Fibroblast of lung (primary cell): ENCODE measurements around the gene CLIP2. TPM values are rescaled to one million over a fixed set of nuclear protein-coding genes. Genes with fewer than 3 reads are reported as not detected.
"Not testable (repeated sequence)": the region's sequence is repeated elsewhere in the genome, so short reads cannot be mapped to it uniquely, and the experiment has no call there.

Source experiments
- DNase-seq, 2 donors: peaks; one replicate each; pipeline versions ENCODE4 v3.0.0 to v3.0.0-alpha.2; 2010; ENCODE audit warnings: low read depth in 2 of 2
- H2AFZ ChIP-seq: 2 replicates; pipeline ENCODE4 v1.5.1; 2012; ENCODE audit warnings: low read length, control low read depth, inconsistent platforms
- H3K27ac ChIP-seq: 2 replicates; pipeline ENCODE4 v1.5.1; 2011; ENCODE audit warnings: low read length, control low read depth; ENCODE audit not compliant: insufficient read depth
- H3K27me3 ChIP-seq: 2 replicates; pipeline ENCODE4 v1.5.1; 2011; ENCODE audit warnings: mild to moderate bottlenecking, low read length; ENCODE audit not compliant: control insufficient read depth, insufficient read depth
- H3K36me3 ChIP-seq: 2 replicates; pipeline ENCODE4 v1.5.1; 2011; ENCODE audit warnings: low read length; ENCODE audit not compliant: control insufficient read depth, insufficient read depth
- H3K4me1 ChIP-seq: 2 replicates; pipeline ENCODE4 v1.5.1; 2011; ENCODE audit warnings: low read length; ENCODE audit not compliant: control insufficient read depth, insufficient read depth; ENCODE audit errors: extremely low read depth
- H3K4me2 ChIP-seq: 2 replicates; pipeline ENCODE4 v1.5.1; 2011; ENCODE audit warnings: low read length, control low read depth; ENCODE audit not compliant: insufficient read depth; ENCODE audit errors: extremely low read depth
- H3K4me3 ChIP-seq, 4 experiments: fragments of 200-600 bp in 1 of 4; sonication (generic) in 1 of 4; replicated peaks in 1 of 4; 2 replicates each; pipeline ENCODE4 v1.5.1; 2011 to 2016; ENCODE audit warnings: low read length in 4 of 4, low read depth in 3 of 4, mild to moderate bottlenecking in 3 of 4, control low read depth in 2 of 4, inconsistent platforms in 1 of 4, mixed read lengths in 1 of 4; ENCODE audit not compliant: insufficient read depth in 1 of 4; ENCODE audit errors: control extremely low read depth in 1 of 4
- H3K79me2 ChIP-seq: 2 replicates; pipeline ENCODE4 v1.5.1; 2012; ENCODE audit warnings: mild to moderate bottlenecking, low read length, inconsistent platforms; ENCODE audit not compliant: control insufficient read depth, insufficient read depth
- H3K9ac ChIP-seq: 2 replicates; pipeline ENCODE4 v1.5.1; 2011; ENCODE audit warnings: mild to moderate bottlenecking, low read length, control low read depth; ENCODE audit not compliant: insufficient read depth
- H3K9me3 ChIP-seq: 2 replicates; pipeline ENCODE4 v1.5.1; 2012; ENCODE audit warnings: low read depth, low read length; ENCODE audit not compliant: control insufficient read depth, insufficient read depth
- H4K20me1 ChIP-seq: 2 replicates; pipeline ENCODE4 v1.5.1; 2011; ENCODE audit warnings: low read length; ENCODE audit not compliant: control insufficient read depth, insufficient read depth; ENCODE audit errors: extremely low read depth
- EZH2 ChIP-seq: IDR thresholded peaks from 2 replicates; pipeline ENCODE4 v1.5.1; 2012; ENCODE audit warnings: low read length, control low read depth, mild to moderate bottlenecking; ENCODE audit errors: missing control alignments
- polyA plus RNA-seq, 2 donors: library from polyadenylated mRNA; depleted of rRNA in 1 of 2; stranded (reverse) in 1 of 2; unstranded in 1 of 2; fragments of >200 nt; gene quantifications; 2 replicates each; pipeline ENCODE4 v1.2.1, GENCODE V29; 2011 to 2012; ENCODE audit warnings: missing spikeins in 1 of 2
- total RNA-seq: library from RNA; depleted of rRNA; stranded (reverse); fragments of >200 nt; gene quantifications from 2 replicates; pipeline ENCODE4 v1.2.1, GENCODE V29; 2014
- TF ChIP-seq, protein P1 (sequence below), 2 donors: IDR thresholded peaks in 1 of 2; conservative IDR thresholded peaks in 1 of 2; 1 replicate in 1 of 2; 2 replicates in 1 of 2; pipeline ENCODE4 v1.5.1; 2011 to 2012; ENCODE audit warnings: low read length in 2 of 2, control low read depth in 1 of 2, inconsistent platforms in 1 of 2, low read depth in 1 of 2, mild to moderate bottlenecking in 1 of 2

The CLIP2 gene
- total and polyA plus RNA-seq, 2 donors (not counting 1 experiment from before 2014, with no cell fraction given) = 13.1 to 77.8 TPM

DNA sequence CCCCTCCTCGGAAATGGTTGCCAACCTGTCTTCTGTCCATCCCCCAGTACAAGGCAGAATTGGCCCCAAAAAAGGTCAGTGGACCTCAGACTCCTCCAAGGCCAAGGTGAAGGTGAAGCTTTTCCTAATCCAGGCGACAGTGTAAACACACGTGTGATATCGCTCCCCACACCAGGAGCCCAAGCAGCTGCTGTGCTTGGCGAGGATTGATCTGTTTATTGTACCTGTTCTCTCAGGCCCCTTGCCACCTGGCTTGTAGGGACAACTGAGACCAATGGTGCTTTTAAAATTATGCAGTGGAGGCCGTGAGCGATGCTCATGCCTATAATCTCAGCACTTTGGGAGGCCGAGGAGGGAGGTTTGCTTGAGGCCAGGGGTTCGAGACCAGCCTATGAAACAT lies 98.4 kb downstream of the CLIP2 start:
- DNase-seq = no peak
- no peak overlapping the region for H3K4me3 ChIP-seq

DNA sequence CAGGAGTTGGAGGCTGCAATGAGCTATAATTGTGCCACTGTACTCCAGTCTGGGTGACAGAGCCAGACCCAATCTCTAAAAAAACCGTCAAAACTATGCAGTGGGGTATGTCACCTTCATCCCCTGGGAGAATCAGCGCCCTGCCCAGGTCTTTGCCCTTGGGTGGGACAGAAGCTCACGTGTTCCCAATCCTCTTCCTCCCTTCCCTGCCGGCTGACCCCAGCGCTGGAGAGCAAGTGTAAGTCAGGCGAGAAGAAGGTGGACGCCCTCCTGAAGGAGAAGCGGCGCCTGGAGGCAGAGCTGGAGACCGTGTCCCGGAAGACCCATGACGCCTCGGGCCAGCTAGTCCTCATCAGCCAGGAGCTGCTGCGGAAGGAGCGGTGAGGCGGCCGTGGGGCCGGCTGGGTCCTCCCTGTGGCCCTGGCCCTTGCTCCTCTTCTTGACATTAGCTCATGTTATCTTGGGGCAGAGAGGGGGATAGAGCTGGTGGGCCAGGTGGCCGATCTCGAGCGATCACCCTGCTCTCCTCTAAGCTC lies 99.7 kb downstream of the CLIP2 start:
- no peak overlapping the region for H3K9ac ChIP-seq
- no peak overlapping the region for H3K27ac ChIP-seq
- no peaks in the 10 kb centered on the region for H3K9me3 ChIP-seq
- H3K4me3 ChIP-seq = no peak overlapping the region
- no peaks in the 10 kb centered on the region for H3K4me1 ChIP-seq
- no peak overlapping the region for H2AFZ ChIP-seq
- H4K20me1 ChIP-seq = no peaks in the 10 kb centered on the region
- H3K36me3 ChIP-seq = peaks cover 9% of the 10 kb centered on the region
- DNase-seq = no peak
- H3K79me2 ChIP-seq = no peaks in the 10 kb centered on the region
- no peak for TF ChIP-seq EZH2
- TF ChIP-seq, protein P1, sequence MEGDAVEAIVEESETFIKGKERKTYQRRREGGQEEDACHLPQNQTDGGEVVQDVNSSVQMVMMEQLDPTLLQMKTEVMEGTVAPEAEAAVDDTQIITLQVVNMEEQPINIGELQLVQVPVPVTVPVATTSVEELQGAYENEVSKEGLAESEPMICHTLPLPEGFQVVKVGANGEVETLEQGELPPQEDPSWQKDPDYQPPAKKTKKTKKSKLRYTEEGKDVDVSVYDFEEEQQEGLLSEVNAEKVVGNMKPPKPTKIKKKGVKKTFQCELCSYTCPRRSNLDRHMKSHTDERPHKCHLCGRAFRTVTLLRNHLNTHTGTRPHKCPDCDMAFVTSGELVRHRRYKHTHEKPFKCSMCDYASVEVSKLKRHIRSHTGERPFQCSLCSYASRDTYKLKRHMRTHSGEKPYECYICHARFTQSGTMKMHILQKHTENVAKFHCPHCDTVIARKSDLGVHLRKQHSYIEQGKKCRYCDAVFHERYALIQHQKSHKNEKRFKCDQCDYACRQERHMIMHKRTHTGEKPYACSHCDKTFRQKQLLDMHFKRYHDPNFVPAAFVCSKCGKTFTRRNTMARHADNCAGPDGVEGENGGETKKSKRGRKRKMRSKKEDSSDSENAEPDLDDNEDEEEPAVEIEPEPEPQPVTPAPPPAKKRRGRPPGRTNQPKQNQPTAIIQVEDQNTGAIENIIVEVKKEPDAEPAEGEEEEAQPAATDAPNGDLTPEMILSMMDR (conservative IDR thresholded peaks at IDR 0.05 in 1 of 2, IDR thresholded peaks at IDR 0.05 in 1 of 2; ENCODE audit: low read depth in 1 of 2, low read length in 2 of 2) = no peak
- H3K4me2 ChIP-seq = no peak overlapping the region
- H3K27me3 ChIP-seq = no peaks in the 10 kb centered on the region

More for the DNA sequence above, 98.4 kb downstream of the CLIP2 start:
- TF ChIP-seq, protein P1 (conservative IDR thresholded peaks at IDR 0.05 in 1 of 2, IDR thresholded peaks at IDR 0.05 in 1 of 2; ENCODE audit: low read depth in 1 of 2, low read length in 2 of 2) = no peak
- TF ChIP-seq EZH2 = no peak
- no peak overlapping the region for H3K4me2 ChIP-seq
- no peaks in the 10 kb centered on the region for H3K9me3 ChIP-seq
- H3K36me3 ChIP-seq = peaks cover 9% of the 10 kb centered on the region
- H3K27ac ChIP-seq = no peak overlapping the region
- H3K27me3 ChIP-seq = no peaks in the 10 kb centered on the region
- no peaks in the 10 kb centered on the region for H3K79me2 ChIP-seq
- no peak overlapping the region for H3K9ac ChIP-seq
- no peak overlapping the region for H2AFZ ChIP-seq
- H3K4me1 ChIP-seq = no peaks in the 10 kb centered on the region
- H4K20me1 ChIP-seq = no peaks in the 10 kb centered on the region

DNA sequence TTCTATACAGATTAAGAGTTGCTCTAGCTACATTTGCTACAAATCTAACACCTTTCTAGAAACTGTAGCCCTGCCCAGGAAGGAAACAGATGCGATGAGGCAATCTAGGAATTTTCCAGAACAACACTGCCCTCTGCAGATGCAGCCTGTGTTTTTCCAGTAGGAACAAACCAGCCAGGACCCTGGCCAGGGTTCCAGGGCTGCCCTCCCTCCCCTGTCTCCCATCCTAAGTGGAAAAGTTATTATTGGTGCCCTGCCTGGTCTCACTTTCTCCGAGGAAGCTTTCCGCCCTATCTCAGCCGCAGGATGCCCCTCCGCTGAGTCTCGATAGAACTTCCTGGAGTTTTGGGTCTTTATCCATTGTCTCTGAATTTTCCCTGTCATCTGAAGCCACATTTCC lies 104.5 kb downstream of the CLIP2 start:
- H3K4me2 ChIP-seq, H2AFZ ChIP-seq, H3K9ac ChIP-seq, H3K9me3 ChIP-seq, H4K20me1 ChIP-seq, H3K79me2 ChIP-seq, H3K4me3 ChIP-seq, H3K27me3 ChIP-seq, H3K27ac ChIP-seq, H3K4me1 ChIP-seq: not testable (repeated sequence)
- H3K36me3 ChIP-seq = peaks cover 10% of the 10 kb centered on the region
- TF ChIP-seq, protein P1 (conservative IDR thresholded peaks at IDR 0.05 in 1 of 2, IDR thresholded peaks at IDR 0.05 in 1 of 2; ENCODE audit: low read depth in 1 of 2, low read length in 2 of 2) = peak; percentile 40 to 49
- DNase-seq = peak; percentile 24 to 51
